ENCODE measurements around the gene DNAJA3.

- TF ChIP-seq CTCF (IDR thresholded peaks at IDR 0.05) (no peak), POLR2A (IDR thresholded peaks at IDR 0.05) (no peak)
Measured at GRCh38 chr16:4437366-4437765, 11.7 kb downstream of the DNAJA3 start.

All from right lobe of liver (tissue), 4 donors.